ENCODE measurements around the gene LTN1. TPM values are rescaled to one million over a fixed set of nuclear protein-coding genes. Genes with fewer than 3 reads are reported as not detected.

Gene LTN1
- polyA plus RNA-seq, 2 of the 4 experiments (the other 2 are of a cell fraction): 6.9 to 12.3 TPM

DNA sequence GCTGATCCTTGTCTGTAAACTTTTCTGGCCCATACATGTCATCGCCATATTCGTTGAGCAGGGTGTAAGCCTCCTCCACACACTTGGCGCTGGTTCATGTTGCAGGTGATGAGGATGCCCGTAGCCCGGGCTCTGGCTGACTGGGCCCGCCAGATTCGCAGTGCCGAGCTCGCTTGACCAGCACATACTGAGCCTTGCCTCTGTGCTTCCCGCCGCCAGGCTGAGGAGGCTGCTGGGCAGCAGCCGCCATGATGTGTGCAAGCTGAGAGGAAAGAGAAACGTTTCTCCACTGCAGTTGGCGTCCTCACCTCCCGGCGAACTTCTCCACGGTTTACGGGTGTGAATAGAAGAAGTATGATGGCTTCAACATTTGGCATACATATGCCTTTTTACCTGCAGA, 89.2 kb downstream of the LTN1 start:
- FAIRE-seq: no peak
- ChIA-PET CTCF (no interaction called here), POLR2A (no interaction called here)
- Histone ChIP-seq H3K4me1 (no peaks in the 10 kb centered on the region), H3K27ac (no peak overlapping the region), H3K4me3 (no peak overlapping the region), H3K4me2 (no peak overlapping the region), H3K9me3 (no peaks in the 10 kb centered on the region)
- no peak for DNase-seq (ENCODE audit: low read depth in 1 of 2, low spot score in 1 of 2)
- ATAC-seq: no peak
- WGBS (ENCODE audit: missing lambda C conversion rate): 71% methylated on average over 11 of the region's 18 CpGs
- no peak for TF ChIP-seq EP300 (IDR thresholded peaks at IDR 0.05)
- TF ChIP-seq, protein P1, sequence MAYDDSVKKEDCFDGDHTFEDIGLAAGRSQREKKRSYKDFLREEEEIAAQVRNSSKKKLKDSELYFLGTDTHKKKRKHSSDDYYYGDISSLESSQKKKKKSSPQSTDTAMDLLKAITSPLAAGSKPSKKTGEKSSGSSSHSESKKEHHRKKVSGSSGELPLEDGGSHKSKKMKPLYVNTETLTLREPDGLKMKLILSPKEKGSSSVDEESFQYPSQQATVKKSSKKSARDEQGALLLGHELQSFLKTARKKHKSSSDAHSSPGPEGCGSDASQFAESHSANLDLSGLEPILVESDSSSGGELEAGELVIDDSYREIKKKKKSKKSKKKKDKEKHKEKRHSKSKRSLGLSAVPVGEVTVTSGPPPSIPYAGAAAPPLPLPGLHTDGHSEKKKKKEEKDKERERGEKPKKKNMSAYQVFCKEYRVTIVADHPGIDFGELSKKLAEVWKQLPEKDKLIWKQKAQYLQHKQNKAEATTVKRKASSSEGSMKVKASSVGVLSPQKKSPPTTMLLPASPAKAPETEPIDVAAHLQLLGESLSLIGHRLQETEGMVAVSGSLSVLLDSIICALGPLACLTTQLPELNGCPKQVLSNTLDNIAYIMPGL (CRISPR knock-in tag; IDR thresholded peaks at IDR 0.05; ENCODE audit: borderline replicate concordance): no peak
- no peak for TF ChIP-seq CHD2 (IDR thresholded peaks at IDR 0.05; ENCODE audit: low read length, partially characterized antibody)
- no peak for TF ChIP-seq CHD4 (IDR thresholded peaks at IDR 0.05; ENCODE audit: borderline replicate concordance)
- no peak for TF ChIP-seq MAFK (IDR thresholded peaks at IDR 0.05; ENCODE audit: partially characterized antibody)
- no peak for TF ChIP-seq EHF (CRISPR knock-in tag; IDR thresholded peaks at IDR 0.05)
- TF ChIP-seq, protein P2, sequence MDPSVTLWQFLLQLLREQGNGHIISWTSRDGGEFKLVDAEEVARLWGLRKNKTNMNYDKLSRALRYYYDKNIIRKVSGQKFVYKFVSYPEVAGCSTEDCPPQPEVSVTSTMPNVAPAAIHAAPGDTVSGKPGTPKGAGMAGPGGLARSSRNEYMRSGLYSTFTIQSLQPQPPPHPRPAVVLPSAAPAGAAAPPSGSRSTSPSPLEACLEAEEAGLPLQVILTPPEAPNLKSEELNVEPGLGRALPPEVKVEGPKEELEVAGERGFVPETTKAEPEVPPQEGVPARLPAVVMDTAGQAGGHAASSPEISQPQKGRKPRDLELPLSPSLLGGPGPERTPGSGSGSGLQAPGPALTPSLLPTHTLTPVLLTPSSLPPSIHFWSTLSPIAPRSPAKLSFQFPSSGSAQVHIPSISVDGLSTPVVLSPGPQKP (IDR thresholded peaks at IDR 0.05; ENCODE audit: low read depth, low read length): no peak
- TF ChIP-seq RFX5 (IDR thresholded peaks at IDR 0.05): no peak
- no peak for TF ChIP-seq CBX8 (IDR thresholded peaks at IDR 0.05)
- TF ChIP-seq POLR2AphosphoS2 (conservative IDR thresholded peaks at IDR 0.05; ENCODE audit: low read length): no peak
- TF ChIP-seq JUN (IDR thresholded peaks at IDR 0.05): no peak
- TF ChIP-seq RARB (CRISPR knock-in tag; IDR thresholded peaks at IDR 0.05): no peak
- TF ChIP-seq FOSL2 (IDR thresholded peaks at IDR 0.05): no peak
- no peak for TF ChIP-seq FOSL2 (CRISPR knock-in tag; IDR thresholded peaks at IDR 0.05)
- TF ChIP-seq, protein P3, sequence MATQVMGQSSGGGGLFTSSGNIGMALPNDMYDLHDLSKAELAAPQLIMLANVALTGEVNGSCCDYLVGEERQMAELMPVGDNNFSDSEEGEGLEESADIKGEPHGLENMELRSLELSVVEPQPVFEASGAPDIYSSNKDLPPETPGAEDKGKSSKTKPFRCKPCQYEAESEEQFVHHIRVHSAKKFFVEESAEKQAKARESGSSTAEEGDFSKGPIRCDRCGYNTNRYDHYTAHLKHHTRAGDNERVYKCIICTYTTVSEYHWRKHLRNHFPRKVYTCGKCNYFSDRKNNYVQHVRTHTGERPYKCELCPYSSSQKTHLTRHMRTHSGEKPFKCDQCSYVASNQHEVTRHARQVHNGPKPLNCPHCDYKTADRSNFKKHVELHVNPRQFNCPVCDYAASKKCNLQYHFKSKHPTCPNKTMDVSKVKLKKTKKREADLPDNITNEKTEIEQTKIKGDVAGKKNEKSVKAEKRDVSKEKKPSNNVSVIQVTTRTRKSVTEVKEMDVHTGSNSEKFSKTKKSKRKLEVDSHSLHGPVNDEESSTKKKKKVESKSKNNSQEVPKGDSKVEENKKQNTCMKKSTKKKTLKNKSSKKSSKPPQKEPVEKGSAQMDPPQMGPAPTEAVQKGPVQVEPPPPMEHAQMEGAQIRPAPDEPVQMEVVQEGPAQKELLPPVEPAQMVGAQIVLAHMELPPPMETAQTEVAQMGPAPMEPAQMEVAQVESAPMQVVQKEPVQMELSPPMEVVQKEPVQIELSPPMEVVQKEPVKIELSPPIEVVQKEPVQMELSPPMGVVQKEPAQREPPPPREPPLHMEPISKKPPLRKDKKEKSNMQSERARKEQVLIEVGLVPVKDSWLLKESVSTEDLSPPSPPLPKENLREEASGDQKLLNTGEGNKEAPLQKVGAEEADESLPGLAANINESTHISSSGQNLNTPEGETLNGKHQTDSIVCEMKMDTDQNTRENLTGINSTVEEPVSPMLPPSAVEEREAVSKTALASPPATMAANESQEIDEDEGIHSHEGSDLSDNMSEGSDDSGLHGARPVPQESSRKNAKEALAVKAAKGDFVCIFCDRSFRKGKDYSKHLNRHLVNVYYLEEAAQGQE (IDR thresholded peaks at IDR 0.05): no peak
- no peak for TF ChIP-seq ZSCAN20 (CRISPR knock-in tag; IDR thresholded peaks at IDR 0.05)
- no peak for TF ChIP-seq RCOR1 (IDR thresholded peaks at IDR 0.05; ENCODE audit: low read depth, low read length)
- no peak for TF ChIP-seq GATA3 (IDR thresholded peaks at IDR 0.05; ENCODE audit: borderline replicate concordance)
- no peak for TF ChIP-seq CBX2 (IDR thresholded peaks at IDR 0.05; ENCODE audit: borderline replicate concordance, low read depth)
- TF ChIP-seq EHMT2 (IDR thresholded peaks at IDR 0.05; ENCODE audit: low read depth): no peak
- TF ChIP-seq HOXB5 (CRISPR knock-in tag; IDR thresholded peaks at IDR 0.05): no peak

DNA sequence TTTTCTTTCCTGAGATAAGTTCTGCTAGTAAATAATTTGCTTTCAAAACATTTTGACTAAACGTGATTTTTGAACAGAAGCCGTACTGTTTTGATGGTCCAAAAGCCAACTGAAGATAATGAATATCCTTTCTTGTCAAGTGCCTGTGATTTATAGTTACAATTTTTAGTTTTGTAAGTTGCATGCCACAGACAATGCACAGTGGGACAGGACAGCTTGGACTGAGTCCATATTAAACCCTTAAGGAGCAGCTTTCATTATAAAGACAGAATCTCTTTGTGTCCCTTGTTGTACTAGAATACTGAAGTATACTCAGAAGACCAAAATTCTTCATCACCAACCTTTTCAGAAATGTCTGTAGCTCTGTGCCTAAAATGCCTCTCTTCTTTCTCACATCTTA, 92.2 kb downstream of the LTN1 start:
- H3K9me3 ChIP-seq: no peaks in the 10 kb centered on the region
- H3K4me3 ChIP-seq: no peak overlapping the region
- no peaks in the 10 kb centered on the region for H3K4me1 ChIP-seq
- 47% methylated on average over 2 of the region's 2 CpGs for WGBS (ENCODE audit: missing lambda C conversion rate)
- FAIRE-seq (no peak), ATAC-seq (no peak), DNase-seq (ENCODE audit: low read depth in 1 of 2, low spot score in 1 of 2) (no peak)
- POLR2A ChIA-PET: no interaction called here
- TF ChIP-seq MAZ (IDR thresholded peaks at IDR 0.05; ENCODE audit: borderline replicate concordance, low read depth, low read length) (no peak), ZNF302 (CRISPR knock-in tag; IDR thresholded peaks at IDR 0.05) (no peak), RAD21 (conservative IDR thresholded peaks at IDR 0.05 in 1 of 2, IDR thresholded peaks at IDR 0.05 in 1 of 2) (no peak), POLR2AphosphoS2 (conservative IDR thresholded peaks at IDR 0.05; ENCODE audit: low read length) (no peak), CEBPB (IDR thresholded peaks at IDR 0.05) (no peak), EHF (CRISPR knock-in tag; IDR thresholded peaks at IDR 0.05) (no peak), CBX2 (IDR thresholded peaks at IDR 0.05; ENCODE audit: borderline replicate concordance, low read depth) (no peak), SMC3 (IDR thresholded peaks at IDR 0.05) (no peak), NR3C1 (IDR thresholded peaks at IDR 0.05) (no peak), TP53 (CRISPR knock-in tag; IDR thresholded peaks at IDR 0.05) (no peak)
- TF ChIP-seq, protein P2 (IDR thresholded peaks at IDR 0.05; ENCODE audit: low read depth, low read length): no peak
- TF ChIP-seq, protein P4, sequence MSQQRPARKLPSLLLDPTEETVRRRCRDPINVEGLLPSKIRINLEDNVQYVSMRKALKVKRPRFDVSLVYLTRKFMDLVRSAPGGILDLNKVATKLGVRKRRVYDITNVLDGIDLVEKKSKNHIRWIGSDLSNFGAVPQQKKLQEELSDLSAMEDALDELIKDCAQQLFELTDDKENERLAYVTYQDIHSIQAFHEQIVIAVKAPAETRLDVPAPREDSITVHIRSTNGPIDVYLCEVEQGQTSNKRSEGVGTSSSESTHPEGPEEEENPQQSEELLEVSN (IDR thresholded peaks at IDR 0.05; ENCODE audit: borderline replicate concordance, low read depth): no peak
- CTCF ChIA-PET: no interaction called here
- no peak overlapping the region for H3K27ac ChIP-seq
- H3K4me2 ChIP-seq: no peak overlapping the region

All from A549 (cell line).